Kidney (tissue), 14 donors: ENCODE data around the gene PTPRU. TPM values are rescaled to one million over a fixed set of nuclear protein-coding genes. Genes with fewer than 3 reads are reported as not detected.
A peak's percentile ranks its signal among the peaks of the same experiment; 100 is the strongest.

Source experiments
- DNase-seq, 5 donors: peaks; one replicate each; pipeline ENCODE4 v3.0.0-alpha.2; 2013 to 2020
- FAIRE-seq: peaks from 2 replicates; lab custom pipeline; 2012; peaks lifted over from hg19 to GRCh38; lab: Jason Lieb, UNC
- H3K27ac ChIP-seq, 2 donors: one replicate each; pipeline ENCODE4 v1.7.0; 2013; ENCODE audit warnings: low read depth in 2 of 2, low read length in 2 of 2, inconsistent platforms in 1 of 2
- H3K27me3 ChIP-seq: one replicate; pipeline ENCODE4 v1.7.1; 2013; ENCODE audit warnings: low read length, inconsistent platforms; ENCODE audit not compliant: control insufficient read depth, insufficient read depth
- H3K36me3 ChIP-seq, 3 donors: one replicate each; pipeline versions ENCODE4 v1.7.0 to v1.7.1; 2013; ENCODE audit warnings: low read length in 3 of 3, control low read depth in 1 of 3, inconsistent platforms in 1 of 3; ENCODE audit not compliant: insufficient read depth in 3 of 3, control insufficient read depth in 2 of 3
- H3K4me1 ChIP-seq, 3 donors: one replicate each; pipeline versions ENCODE4 v1.7.0 to v1.7.1; 2013; ENCODE audit warnings: low read length in 3 of 3, inconsistent platforms in 1 of 3, low read depth in 1 of 3; ENCODE audit not compliant: control insufficient read depth in 2 of 3, insufficient read depth in 2 of 3
- H3K4me3 ChIP-seq, 3 donors: one replicate each; pipeline versions ENCODE4 v1.7.0 to v1.8.1; 2013; ENCODE audit warnings: low read length in 3 of 3, control low read depth in 1 of 3, inconsistent platforms in 1 of 3
- H3K9ac ChIP-seq, 3 donors: one replicate each; pipeline versions ENCODE4 v1.7.0 to v1.7.1; 2013; ENCODE audit warnings: low read length in 3 of 3, control low read depth in 1 of 3, inconsistent platforms in 1 of 3
- H3K9me3 ChIP-seq, 3 donors: one replicate each; pipeline versions ENCODE4 v1.7.0 to v1.7.1; 2013; ENCODE audit warnings: low read length in 3 of 3, control low read depth in 1 of 3, inconsistent platforms in 1 of 3; ENCODE audit not compliant: control insufficient read depth in 2 of 3, insufficient read depth in 1 of 3
- intact Hi-C: fragments of 100-400 bp; cut with DNase I; formaldehyde crosslinking; loops from one replicate; pipeline ENCODE4 v1.11.1; 2022
- polyA plus RNA-seq: library from polyadenylated mRNA; stranded (reverse); fragments of 350-450 nt; fragmentation: Illumina TruSeq; extraction: RNeasy Lipid Tissue Mini Kit (QIAGEN cat#74804); gene quantifications from one replicate; pipeline ENCODE4 v1.2.3, GENCODE V29; 2014; ENCODE audit warnings: low read depth, low replicate concordance; ENCODE audit not compliant: insufficient read depth
- total RNA-seq: library from RNA; stranded (reverse); fragmentation: NEBNext Ultra II Directional; extraction: Animal tissue kit (Norgen Biotek cat#: 25700); gene quantifications from one replicate; pipeline ENCODE4 v1.2.1, GENCODE V29; 2021
- TF ChIP-seq, protein P1 (sequence below): IDR thresholded peaks from 3 replicates; pipeline ENCODE4 v1.5.1; 2012; ENCODE audit warnings: mild to moderate bottlenecking, moderate library complexity, borderline replicate concordance; ENCODE audit not compliant: insufficient read depth; ENCODE audit errors: extremely low read depth
- donor health status: control.
- donor health status: control.
- donor health status: control.
- donor health status: control.
- donor health status: control.
- donor health status: DM: yes; HTN: yes; CAD: no.
- donor health status: Normal renal cell carcinoma (clear cell type).

PTPRU gene
- total and polyA plus RNA-seq, 2 donors from 2014 or later = 3.7 to 53.6 TPM

DNA sequence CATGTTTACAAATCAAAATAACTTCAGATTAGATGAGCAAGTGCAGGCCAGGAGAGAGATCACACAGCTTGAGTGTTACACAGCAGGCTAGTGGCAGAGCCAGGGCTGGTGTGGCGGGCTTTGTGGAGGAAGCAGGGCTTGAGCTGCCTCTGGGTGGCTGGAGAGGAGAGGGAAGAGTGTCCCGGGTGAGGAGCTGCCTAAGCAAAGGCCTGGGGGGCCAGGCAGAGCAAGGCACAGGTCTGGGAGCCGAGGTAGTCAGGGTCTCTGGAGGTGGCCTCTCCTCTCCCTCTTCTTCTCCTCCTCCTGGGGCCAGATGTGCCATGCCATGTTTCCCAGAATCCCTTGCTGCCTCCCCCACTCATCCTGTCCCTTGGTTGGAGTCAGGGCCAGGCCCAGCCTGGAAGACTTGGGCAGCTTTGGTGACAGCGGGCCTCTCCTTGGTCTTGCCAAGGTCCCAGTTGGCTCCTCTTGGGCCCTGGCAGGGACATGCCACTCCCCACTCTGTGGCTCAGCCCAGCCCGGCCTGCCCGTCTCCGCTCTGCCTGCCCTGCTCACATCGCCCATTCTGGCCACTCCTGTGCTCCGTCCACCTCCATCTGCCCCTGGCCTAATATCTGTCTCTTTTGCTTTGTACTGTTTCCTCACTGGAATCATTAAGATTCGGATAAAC lies 70.3 kb downstream of the PTPRU start:
- intact Hi-C loops = no loop called here
- Histone ChIP-seq H3K9ac (no peak overlapping the region), H3K4me1 (no peaks in the 10 kb centered on the region), H3K27me3 (no peaks in the 10 kb centered on the region), H3K36me3 (no peaks in the 10 kb centered on the region), H3K4me3 (no peak overlapping the region), H3K27ac (no peak overlapping the region), H3K9me3 (no peaks in the 10 kb centered on the region)
- no peak for FAIRE-seq
- peak in 1 of 5 donors; percentile 43 for DNase-seq
- TF ChIP-seq, protein P1, sequence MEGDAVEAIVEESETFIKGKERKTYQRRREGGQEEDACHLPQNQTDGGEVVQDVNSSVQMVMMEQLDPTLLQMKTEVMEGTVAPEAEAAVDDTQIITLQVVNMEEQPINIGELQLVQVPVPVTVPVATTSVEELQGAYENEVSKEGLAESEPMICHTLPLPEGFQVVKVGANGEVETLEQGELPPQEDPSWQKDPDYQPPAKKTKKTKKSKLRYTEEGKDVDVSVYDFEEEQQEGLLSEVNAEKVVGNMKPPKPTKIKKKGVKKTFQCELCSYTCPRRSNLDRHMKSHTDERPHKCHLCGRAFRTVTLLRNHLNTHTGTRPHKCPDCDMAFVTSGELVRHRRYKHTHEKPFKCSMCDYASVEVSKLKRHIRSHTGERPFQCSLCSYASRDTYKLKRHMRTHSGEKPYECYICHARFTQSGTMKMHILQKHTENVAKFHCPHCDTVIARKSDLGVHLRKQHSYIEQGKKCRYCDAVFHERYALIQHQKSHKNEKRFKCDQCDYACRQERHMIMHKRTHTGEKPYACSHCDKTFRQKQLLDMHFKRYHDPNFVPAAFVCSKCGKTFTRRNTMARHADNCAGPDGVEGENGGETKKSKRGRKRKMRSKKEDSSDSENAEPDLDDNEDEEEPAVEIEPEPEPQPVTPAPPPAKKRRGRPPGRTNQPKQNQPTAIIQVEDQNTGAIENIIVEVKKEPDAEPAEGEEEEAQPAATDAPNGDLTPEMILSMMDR = no peak

DNA sequence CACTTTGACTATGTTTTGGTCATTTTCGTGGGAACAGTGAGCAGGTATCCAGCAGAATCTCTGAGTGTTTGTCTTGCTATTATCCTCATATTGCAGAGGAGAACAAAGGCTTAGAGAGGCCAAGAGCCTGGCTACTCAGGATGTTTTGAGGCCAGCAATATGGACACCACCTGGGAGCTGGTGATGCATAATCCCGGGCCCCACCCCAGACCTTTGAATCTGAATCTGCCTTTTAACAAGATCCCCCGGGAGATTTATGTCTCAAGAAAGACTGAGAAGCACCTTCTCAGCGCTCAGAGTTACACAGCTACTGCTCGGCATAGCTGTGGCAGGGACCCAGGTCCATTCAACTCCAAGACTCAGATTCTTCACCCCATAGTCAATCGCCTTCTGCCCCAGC lies 72.8 kb downstream of the PTPRU start:
- intact Hi-C loops = no loop called here

DNA sequence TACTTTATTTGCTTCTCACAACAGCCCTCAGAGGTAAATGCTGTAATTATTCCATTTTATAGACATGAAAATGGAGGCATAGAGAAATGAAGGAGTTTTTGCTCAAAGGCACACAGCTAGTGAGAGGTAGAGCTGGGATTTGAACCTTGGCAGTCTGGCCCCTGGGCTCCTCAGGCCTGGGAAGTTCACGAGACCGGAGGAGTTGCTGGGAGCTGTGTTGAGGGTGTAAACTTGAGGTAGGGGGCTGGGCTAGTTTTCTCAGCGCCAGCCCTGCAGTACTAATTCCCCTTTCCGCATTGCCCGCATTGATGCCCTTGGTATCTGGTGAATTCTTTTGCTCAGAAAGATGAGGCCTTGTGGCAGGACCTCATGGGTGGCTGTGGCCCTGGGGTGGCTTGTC lies 73.3 kb downstream of the PTPRU start:
- Histone ChIP-seq H3K27ac (no peak overlapping the region), H3K4me3 (no peak overlapping the region), H3K9ac (no peak overlapping the region), H3K4me1 (no peaks in the 10 kb centered on the region), H3K9me3 (no peaks in the 10 kb centered on the region), H3K36me3 (no peaks in the 10 kb centered on the region), H3K27me3 (no peaks in the 10 kb centered on the region)
- TF ChIP-seq, protein P1 = no peak
- DNase-seq (no peak), FAIRE-seq (no peak)
- intact Hi-C loops = no loop called here

More for the DNA sequence above, 72.8 kb downstream of the PTPRU start:
- FAIRE-seq (no peak), DNase-seq (no peak)
- TF ChIP-seq, protein P1 = no peak
- Histone ChIP-seq H3K27ac (no peak overlapping the region), H3K36me3 (no peaks in the 10 kb centered on the region), H3K9ac (no peak overlapping the region), H3K27me3 (no peaks in the 10 kb centered on the region), H3K4me3 (no peak overlapping the region), H3K9me3 (no peaks in the 10 kb centered on the region), H3K4me1 (no peaks in the 10 kb centered on the region)
